Stimulated activated CD8-positive, alpha-beta memory T cell treated with anti-CD3 and anti-CD28 coated beads, Interleukin-4, amount 100 ng/mL, for 48 hours (primary cell): Measurements from ENCODE around the gene GALNTL6.
"Not testable (repeated sequence)": the region's sequence is repeated elsewhere in the genome, so short reads cannot be mapped to it uniquely, and the experiment has no call there.

Experiments
- DNase-seq: peaks from one replicate; pipeline ENCODE4 v3.0.0-alpha.2; 2020

The GALNTL6 gene

DNA sequence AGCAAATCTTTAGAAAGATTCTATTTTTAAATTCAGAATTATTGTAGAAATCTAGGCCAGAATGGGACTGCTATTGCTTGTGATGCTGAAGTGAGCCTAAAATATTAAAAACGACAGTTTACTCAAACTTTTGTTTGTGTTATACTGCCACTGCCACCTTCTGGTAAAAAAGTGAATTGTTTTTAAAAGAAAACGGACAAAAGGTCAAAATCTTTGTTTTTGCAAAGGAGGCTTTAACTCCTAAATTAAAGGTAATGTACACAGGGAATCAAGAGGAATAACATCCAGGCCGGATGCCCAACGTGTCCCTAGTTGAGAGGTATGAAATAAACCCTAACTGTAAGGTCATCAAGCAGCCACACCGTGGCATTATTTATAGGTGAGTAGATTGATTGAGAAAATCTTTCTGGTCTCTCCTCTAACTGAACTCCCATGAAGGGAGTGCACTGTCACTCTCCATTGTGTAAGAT, 1017.1 kb downstream of the GALNTL6 start:
- no peak for DNase-seq

DNA sequence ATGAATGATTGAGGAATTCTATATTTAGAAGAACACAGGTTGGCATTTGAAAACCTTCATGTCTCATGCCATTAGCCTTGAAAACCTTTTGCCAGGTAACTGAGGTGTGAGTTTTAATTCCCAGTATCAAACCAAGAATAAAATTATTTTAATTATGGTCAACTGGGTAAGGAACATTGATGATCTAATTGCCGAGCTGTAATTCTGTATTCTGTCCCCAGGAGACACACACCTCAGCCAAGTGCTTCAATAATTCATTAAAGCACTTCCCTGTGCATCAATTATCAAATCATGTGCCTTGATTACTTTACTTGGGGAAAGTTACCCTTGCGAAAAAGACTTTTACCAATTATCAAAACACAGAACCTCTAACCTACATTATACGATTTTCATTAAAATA, 1023.5 kb downstream of the GALNTL6 start:
- no peak for DNase-seq

DNA sequence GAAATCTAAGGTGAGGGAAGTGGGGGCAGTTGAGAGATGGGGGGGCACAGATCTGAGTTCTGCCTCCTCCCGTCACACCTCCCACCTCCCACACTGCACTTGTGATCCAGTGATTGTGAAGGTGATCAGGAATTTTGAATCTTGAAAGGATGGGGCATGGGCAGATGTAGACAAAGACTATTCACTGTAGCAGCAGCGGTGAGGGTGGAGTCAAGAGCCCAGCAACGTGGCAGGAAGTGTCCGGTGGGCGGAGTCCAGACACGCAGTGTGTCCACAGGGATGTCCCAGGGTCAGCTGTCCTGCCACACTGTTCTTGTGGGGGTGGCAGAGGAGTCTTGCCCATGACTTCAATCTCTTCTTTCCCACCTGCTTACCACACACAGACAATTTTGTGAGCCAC, 1024.9 kb downstream of the GALNTL6 start:
- no peak for DNase-seq

DNA sequence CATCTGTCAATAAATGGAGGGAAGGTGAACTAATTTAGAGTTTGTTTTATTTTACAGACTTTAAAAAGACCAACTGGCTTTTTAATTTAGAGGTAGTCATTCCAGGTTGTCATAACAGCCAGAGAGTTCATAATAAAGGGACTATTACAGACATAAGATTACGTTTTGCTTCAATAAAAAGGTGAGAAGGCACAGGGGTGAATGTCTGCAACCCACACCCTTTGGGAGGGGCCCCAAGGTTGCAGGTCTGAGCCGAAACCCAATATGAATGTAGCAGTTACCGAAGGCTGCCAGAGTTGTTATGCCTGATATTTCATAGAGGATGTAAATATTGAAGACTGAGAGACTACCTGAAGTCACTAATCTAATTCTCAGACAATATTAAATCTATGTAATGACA, 1025.7 kb downstream of the GALNTL6 start:
- no peak for DNase-seq

DNA sequence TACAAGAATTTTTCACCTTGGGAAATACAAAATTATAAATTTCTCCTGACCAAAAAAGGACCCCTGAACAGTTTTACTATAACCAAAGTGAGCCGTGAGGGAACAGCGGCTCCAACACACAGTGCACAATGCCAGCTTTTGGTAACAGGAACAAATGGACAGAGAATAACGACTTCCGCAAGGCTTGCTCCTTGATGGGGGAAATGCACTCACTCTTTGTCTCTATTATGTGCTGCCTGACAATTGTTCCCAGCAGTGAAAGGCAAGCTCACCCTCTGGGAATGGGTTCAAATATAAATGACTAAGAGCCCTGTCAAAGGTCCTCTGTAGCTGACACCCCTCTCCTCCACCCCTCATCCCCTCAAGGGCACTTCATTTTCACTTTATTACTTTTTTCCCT, 1029.6 kb downstream of the GALNTL6 start:
- no peak for DNase-seq

DNA sequence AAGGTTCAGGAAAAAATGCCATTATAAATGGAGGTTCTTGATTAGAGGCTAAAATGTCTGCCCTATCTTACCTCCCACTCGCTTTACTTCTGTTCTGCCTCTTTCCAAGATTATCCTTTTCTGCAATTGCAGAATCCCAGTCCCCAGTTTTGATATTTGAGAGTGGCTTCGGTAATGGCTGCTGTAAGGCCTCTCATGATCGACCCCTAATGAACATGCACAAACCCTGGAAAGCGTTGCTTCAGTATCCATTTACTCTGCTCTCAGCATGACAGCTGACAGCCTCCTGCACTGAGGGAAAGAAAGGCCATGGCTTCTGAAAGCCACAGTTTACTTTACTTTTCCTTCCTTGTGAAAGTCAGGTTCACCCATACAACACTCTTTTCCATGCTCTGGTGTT, 1030.0 kb downstream of the GALNTL6 start:
- no peak for DNase-seq

DNA sequence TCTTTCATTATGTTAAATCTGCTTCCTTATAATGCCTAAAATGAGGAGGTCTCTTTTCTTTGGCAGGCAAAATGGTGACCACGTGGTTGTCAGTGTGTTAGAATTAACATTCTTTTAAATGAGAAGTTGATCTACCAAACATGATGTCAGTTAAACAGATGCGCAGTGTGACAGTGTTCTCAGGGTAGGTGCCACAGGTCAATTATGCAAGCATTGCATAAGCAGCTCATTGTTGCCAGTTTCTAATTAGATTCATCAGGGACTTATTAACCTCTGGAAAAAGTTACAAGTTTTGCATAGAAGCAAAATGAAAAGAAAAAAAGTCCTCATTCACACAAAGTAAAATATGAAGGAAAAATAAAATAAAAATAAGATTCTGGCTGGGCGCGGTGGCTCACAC, 1031.4 kb downstream of the GALNTL6 start:
- DNase-seq, result no peak

DNA sequence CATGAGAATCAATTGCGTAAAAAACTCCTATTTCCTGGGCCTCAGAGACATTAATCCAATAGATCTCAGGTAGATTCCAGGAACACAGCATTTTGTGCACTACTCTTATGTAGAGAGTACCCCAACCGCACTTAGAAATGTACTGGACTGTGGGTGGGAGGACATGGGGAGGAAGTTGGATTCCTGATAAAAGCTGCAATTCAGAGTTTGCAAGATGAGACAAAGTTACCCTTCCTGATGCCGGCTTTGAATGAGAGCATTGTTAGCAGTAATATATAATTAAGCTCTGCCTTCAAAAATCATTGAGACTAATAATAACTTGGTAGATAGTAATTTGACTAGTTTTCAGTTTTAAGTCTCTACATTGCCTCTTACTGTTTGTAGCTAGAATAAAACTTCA, 1032.1 kb downstream of the GALNTL6 start:
- DNase-seq, result no peak

DNA sequence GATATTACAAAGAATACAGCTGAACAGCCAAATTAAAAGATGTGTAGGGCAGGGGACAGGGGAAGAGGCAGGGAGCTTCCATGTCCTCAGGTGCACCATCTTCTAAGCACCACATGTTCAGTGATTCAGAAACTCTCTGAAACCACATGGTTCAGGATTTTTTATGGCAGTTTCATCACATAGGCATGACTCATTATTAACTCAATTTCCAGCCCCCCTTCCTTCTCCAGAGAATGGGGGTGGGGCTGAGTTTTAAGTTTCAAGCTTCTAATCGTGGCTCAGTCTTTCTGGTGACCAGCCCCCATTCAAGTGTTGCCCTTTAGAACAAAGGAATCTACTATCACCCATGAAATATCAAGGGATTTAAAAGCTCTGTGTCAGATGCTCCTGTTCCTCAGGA, 1037.6 kb downstream of the GALNTL6 start:
- DNase-seq, result no peak

DNA sequence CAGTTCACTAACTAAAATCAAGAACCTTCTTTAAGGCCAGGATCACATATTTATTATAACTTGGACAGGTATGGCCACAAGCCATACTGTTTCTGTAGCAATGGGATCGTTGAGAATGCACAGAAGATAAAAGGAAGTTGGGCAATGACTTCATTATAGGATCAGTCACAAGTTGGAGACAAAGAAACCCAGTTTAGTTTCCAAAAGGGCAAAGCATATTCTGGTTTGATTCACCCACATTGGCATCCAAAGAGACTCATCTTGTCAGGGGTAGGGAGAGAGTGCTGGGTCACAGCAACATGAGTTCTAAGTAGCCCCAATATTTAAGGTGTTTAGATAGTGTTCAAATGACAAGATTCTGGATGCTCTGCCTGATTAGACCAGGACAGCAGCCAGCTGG, 1038.3 kb downstream of the GALNTL6 start:
- DNase-seq, result no peak

DNA sequence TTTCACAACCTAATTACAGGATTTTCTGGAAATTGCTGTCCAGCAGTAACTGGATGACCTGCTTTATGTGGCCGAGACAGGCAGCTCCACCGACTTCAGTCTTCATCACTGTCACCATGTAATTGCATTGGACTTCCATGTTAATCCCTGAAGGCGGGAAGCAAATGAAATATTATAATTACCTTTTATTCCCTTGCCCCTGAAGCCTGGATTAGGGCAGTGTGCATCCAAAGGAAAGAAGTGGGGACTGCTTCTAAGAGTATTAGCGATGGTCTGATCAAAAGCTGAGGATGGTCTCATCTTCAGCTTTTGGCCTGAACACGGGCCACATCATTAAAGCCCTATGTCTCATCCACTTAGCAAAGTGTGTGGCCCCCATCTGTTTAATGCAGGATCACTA, 1043.8 kb downstream of the GALNTL6 start:
- DNase-seq, result no peak

DNA sequence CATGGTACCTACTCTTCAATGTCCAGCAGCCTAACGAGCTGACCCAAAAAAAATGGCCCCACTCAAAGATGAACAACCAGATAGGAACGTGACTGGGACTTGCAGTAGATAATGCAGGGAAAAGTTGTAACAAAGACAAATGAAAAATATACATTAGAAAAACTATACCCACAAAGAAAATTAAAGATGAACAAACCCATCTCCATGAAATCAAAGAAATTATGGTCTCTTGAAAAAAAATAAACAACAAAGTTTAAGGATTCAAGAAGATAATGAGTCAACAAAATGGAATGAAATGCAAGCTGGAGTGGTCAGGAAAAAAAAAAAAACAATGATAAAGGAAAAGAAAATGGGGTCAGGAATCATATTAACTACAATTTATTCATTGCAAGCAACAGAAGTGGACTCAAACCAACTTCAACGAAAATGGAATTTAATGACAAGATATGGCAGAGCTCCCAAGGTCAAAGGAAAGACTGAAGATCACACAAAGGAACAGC, 1045.6 kb downstream of the GALNTL6 start:
- no peak for DNase-seq

DNA sequence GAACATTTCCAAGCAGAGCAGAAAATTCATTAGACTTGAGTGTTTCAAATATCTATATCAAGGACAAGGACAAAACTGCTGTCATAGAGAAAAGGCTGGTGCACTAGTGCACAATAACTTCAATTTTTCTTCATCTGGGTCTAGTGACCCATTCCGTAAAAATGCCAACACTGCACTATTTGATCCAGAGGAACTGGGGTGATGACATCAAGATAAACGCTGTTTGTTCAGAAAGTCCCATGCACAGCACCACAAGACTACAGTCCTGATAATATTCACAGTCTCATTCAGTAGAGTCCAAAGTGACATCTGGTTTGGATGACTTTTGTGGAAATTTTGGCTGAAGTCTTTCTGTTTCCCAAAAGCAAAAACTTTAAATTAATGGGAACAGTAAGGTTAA, 1051.9 kb downstream of the GALNTL6 start:
- DNase-seq, result no peak

DNA sequence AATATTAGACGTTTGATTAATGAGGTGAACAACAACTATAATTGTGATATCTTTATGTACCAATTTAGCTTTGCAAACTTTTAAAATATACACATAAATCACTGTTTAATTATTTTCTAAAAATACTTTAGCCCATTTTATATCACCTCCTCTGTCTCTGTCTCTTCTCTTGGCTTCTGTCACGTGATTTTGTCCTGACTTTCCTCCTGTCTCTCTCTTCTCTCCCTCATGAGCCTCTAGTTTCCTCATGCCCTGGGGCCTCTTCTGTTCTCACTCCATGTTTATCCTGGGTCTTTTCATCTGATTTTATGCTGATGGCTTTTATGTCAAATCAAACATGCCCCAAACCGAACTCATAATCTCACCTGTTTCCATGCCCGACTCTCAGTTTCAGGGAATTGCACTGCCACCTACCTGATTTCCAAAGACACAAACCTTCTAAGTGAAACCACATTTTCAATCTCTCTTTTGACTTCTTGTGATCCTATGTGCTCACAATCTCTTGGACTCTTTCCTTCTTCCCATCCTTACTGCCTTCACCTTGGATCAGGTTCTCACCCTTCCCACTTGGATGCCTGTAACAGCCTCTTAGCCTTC, 1052.4 kb downstream of the GALNTL6 start:
- no peak for DNase-seq

DNA sequence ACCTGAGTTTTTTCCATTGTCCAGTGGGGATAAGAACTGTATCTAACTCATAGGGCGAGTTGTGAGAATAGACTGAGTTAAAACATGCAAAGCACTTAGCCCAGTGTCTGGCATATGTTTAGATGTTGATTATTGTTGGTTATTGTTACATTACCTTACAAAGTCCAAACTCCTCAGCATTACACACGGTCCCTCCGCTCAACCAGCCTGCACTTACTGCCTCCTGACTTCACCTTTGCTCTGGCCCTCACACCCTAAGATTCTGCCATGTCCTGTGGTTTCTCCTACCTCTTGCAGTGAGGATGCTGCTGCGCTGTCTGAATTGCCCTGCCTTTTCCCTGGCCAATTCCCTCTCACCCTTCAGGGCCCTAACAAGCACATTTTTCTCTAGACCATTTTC, 1053.2 kb downstream of the GALNTL6 start:
- DNase-seq, result no peak

DNA sequence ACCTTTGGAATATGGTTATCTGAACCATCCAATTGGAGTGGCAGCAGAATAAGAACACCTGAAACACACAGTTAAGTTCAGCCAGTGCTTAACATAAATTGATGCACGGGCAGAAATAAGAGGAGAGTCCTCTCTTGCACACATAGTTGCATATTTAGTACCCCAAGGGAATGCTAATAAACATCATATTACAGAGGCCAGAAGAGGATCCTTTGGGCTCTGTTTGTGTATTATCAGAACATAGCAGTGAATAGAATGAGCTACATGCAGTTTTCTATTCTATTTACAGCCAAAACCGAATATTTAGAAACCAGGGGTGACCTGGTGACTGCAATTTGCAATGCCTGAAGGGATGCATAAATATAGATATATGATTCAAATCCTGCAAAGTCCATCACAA, 1054.6 kb downstream of the GALNTL6 start:
- DNase-seq, result no peak

DNA sequence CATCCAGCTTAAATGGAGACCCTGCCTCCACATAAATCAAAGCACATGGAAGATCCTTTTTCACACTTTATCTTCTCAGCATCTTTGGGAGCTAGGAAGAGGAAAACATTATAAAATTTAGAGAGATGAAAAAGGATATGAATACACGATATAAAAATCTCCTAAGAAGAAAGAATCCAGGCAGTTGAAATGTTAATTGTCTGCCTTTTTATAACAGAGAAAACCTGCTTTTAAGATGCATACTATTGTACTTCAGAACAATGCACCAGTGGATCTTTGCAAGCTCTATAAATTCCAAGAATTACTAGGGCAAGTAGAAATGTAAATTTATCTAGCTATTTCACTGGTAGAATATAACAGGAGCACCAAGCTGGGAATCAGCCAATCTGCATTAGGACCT, 1055.1 kb downstream of the GALNTL6 start:
- DNase-seq, result no peak

DNA sequence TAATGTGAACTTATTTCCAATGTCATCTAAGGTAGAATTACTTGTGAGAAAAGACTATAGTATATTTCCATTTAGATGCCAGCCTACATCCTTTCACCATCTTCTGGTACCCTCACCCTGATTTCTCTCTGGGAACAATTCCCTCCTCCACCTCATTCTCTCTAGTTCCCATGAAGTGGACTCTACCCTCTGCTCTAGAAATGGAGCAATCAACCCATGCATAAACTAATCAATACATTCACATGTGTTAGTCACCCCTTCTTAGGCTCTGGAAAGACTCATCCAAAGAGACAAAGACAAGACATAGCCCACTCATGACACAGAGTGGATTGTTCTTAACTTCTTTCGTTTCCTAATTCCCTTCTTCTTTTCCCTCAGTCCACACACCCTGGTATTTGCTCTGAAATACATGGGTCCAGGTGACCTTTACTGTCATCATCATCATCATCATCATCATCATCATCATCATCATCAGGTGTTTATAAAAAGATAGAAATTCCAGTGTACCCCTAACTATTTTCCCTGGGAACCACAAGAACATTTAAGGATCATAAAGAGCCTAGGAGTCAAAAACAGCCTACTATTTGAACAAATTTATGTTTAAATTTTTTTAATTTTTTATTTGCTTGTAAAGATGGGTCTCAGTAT, 1056.5 kb downstream of the GALNTL6 start:
- DNase-seq, result no peak

DNA sequence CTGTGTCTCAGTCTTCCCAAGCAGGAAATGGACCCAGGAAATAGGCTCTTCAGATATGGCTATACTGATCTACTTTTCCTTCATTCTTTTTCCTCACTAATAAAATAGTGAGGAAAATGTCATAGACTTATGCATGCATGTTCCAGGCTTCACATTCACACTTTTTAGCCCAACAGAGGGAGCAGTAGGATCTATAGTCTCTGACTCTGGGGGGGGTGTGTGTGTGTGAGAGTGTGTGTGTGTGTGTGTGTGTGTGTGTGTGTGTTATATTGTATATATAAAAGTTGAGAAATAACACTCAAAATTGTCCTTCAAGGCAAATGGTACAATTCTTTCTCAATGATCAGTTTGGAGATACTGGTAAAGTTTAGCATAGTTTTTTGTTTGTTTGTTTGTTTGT, 1058.2 kb downstream of the GALNTL6 start:
- no peak for DNase-seq

DNA sequence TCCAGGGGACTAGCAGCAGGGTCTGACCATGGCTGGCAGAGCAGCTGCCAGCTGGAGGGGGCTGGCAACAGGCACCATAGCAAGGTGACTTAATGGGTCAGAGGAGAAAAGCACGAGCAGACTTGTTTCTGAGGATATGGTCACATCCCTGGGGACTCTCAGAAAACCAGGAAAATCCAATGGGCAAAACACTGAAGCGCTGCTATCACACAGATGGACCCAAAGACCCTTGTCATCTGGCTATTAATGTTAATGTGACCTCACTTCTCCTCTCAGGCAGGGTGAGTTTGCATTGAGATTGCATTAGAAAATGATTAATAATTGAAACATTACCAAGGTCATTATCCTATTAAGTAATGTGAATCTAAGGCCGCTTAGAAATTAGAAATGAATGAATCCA, 1061.7 kb downstream of the GALNTL6 start:
- DNase-seq, result no peak

DNA sequence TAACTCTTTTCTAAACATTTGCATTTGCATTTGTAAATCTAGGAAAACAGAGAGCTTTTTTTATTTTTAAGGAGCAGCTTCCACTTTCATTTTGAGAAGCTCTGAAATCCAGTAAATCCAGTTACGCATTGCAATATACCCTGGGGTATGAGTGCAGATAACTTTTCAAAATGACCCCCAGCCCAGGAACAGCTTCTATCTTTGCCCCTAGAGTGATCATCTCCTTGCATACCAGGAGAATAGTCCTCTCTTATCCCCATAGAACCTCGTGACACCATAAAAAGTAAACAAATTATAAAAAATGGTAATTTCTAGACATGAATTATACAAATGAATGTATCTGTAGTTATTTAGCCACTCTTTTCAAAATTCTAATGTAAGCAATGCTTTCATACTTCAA, 1063.2 kb downstream of the GALNTL6 start:
- no peak for DNase-seq

DNA sequence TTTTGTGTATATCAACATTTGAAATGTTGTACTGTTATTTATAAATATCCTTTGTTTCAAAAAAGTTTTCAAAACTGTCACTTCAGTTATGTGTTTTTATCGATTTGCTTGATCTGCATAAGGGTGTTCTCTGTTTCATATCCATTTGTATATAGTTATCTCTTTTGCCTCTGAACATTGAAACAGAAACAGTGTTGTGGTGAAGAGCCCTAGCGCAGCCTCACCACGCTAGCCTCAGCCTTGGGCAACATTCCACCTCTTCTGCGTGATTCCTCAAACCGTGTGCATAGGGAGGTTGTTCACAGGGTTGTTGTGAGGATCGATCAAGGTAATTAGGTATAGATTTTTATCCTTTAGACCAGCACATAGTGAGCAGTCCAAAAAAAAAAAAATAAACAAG, 1068.4 kb downstream of the GALNTL6 start:
- DNase-seq, result no peak

DNA sequence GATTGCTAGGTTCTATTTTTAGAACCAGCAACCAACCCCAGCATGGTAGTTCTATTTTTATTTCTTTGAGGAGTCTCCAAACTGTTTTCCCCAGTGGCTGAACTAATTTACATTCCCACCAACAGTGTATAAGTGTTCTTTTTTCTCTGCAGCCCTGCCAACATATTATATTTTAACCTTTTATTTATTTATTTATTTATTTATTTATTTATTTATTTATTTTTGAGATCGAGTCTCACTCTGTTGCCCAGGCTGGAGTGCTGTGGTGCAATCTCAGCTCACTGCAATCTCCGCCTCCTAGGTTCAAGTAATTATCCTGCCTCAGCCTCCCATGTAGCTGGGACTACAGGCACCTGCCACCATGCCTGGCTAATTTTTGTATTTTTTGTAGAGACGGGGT, 1074.2 kb downstream of the GALNTL6 start:
- not testable (repeated sequence) for DNase-seq

DNA sequence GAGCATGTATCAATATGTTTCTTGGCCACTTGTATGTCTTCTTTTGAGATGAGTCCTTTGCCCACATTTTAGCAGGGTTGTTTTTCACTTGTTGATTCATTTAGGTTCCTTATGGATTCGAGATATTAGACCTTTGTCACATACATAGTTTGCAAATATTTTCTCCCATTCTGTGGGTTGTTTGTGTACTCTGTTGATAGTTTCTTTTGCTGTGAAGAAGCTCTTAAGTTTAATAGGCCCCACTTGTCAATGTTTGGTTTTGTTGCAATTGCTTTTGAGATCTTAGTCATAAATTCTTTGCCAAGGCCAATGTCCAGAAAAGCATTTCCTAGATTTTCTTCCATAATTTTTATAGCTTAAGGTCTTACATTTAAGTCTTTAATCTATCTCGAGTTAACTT, 1074.8 kb downstream of the GALNTL6 start:
- no peak for DNase-seq

DNA sequence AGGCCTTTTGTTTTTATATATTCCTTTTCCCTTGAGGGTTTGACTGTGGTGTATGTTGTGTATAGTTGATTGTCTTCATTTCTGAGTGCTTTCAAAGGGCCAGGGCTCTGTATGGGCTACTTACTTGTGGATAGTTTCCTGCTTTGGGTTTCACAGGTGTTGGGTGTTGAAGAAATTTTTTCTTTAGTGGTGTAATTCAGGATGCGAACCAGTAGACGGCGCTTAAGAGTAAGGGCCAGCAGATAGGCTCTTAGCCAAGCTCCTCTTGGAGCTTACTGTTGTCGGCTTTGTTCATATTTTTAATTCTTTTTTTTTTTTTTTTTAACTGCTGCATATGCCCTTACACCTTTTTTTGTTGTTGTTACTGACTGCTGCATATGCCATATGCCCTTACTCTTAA, 1079.1 kb downstream of the GALNTL6 start:
- no peak for DNase-seq
